ENCODE results near the gene MORC1.

MORC1 gene

GRCh38 chr3:109023167-109023566 lies 94.8 kb downstream of the MORC1 start:
- Histone ChIP-seq H3K36me3 (ENCODE audit: insufficient read depth, low read depth, low read length) (no peaks in the 10 kb centered on the region), H3K9me3 (ENCODE audit: insufficient read depth, low read depth, low read length) (no peaks in the 10 kb centered on the region), H3K27me3 (ENCODE audit: insufficient read depth, low read length) (no peaks in the 10 kb centered on the region), H3K27ac (ENCODE audit: low read length) (no peak overlapping the region), H3K4me3 (ENCODE audit: low read length) (no peak overlapping the region), H3K4me1 (ENCODE audit: insufficient read depth, low read length) (no peaks in the 10 kb centered on the region), H3K9ac (ENCODE audit: low read depth, low read length) (no peak overlapping the region)

GRCh38 chr3:109021556-109021955 lies 96.4 kb downstream of the MORC1 start:
- Histone ChIP-seq H3K27me3 (ENCODE audit: insufficient read depth, low read length) (no peaks in the 10 kb centered on the region), H3K9ac (ENCODE audit: low read depth, low read length) (no peak overlapping the region), H3K27ac (ENCODE audit: low read length) (no peak overlapping the region), H3K4me3 (ENCODE audit: low read length) (no peak overlapping the region), H3K36me3 (ENCODE audit: insufficient read depth, low read depth, low read length) (no peaks in the 10 kb centered on the region), H3K9me3 (ENCODE audit: insufficient read depth, low read depth, low read length) (no peaks in the 10 kb centered on the region), H3K4me1 (ENCODE audit: insufficient read depth, low read length) (no peaks in the 10 kb centered on the region)

GRCh38 chr3:109018828-109019227 lies 99.1 kb downstream of the MORC1 start:
- no peaks in the 10 kb centered on the region for H3K36me3 ChIP-seq (ENCODE audit: insufficient read depth, low read depth, low read length)
- H3K4me1 ChIP-seq (ENCODE audit: insufficient read depth, low read length) = no peaks in the 10 kb centered on the region
- H3K27me3 ChIP-seq (ENCODE audit: insufficient read depth, low read length) = no peaks in the 10 kb centered on the region
- no peaks in the 10 kb centered on the region for H3K9me3 ChIP-seq (ENCODE audit: insufficient read depth, low read depth, low read length)
- no peak overlapping the region for H3K9ac ChIP-seq (ENCODE audit: low read depth, low read length)
- no peak overlapping the region for H3K4me3 ChIP-seq (ENCODE audit: low read length)
- H3K27ac ChIP-seq (ENCODE audit: low read length) = no peak overlapping the region

- no peaks in the 10 kb centered on the region for H3K9me3 ChIP-seq (ENCODE audit: insufficient read depth, low read depth, low read length)
- H3K36me3 ChIP-seq (ENCODE audit: insufficient read depth, low read depth, low read length) = no peaks in the 10 kb centered on the region
- no peaks in the 10 kb centered on the region for H3K27me3 ChIP-seq (ENCODE audit: insufficient read depth, low read length)
- no peak overlapping the region for H3K4me3 ChIP-seq (ENCODE audit: low read length)
- H3K9ac ChIP-seq (ENCODE audit: low read depth, low read length) = no peak overlapping the region
- H3K27ac ChIP-seq (ENCODE audit: low read length) = no peak overlapping the region
- no peaks in the 10 kb centered on the region for H3K4me1 ChIP-seq (ENCODE audit: insufficient read depth, low read length)
Observed at GRCh38 chr3:109005443-109005842, 112.5 kb downstream of the MORC1 start.

GRCh38 chr3:108998436-108998835 lies 119.5 kb downstream of the MORC1 start:
- Histone ChIP-seq H3K27ac (ENCODE audit: low read length) (no peak overlapping the region), H3K36me3 (ENCODE audit: insufficient read depth, low read depth, low read length) (no peaks in the 10 kb centered on the region), H3K4me1 (ENCODE audit: insufficient read depth, low read length) (no peaks in the 10 kb centered on the region), H3K27me3 (ENCODE audit: insufficient read depth, low read length) (no peaks in the 10 kb centered on the region), H3K9me3 (ENCODE audit: insufficient read depth, low read depth, low read length) (no peaks in the 10 kb centered on the region), H3K9ac (ENCODE audit: low read depth, low read length) (no peak overlapping the region), H3K4me3 (ENCODE audit: low read length) (no peak overlapping the region)

- H3K27me3 ChIP-seq (ENCODE audit: insufficient read depth, low read length) = no peaks in the 10 kb centered on the region
- no peaks in the 10 kb centered on the region for H3K4me1 ChIP-seq (ENCODE audit: insufficient read depth, low read length)
- H3K27ac ChIP-seq (ENCODE audit: low read length) = no peak overlapping the region
- no peaks in the 10 kb centered on the region for H3K9me3 ChIP-seq (ENCODE audit: insufficient read depth, low read depth, low read length)
- no peak overlapping the region for H3K4me3 ChIP-seq (ENCODE audit: low read length)
- H3K9ac ChIP-seq (ENCODE audit: low read depth, low read length) = no peak overlapping the region
- no peaks in the 10 kb centered on the region for H3K36me3 ChIP-seq (ENCODE audit: insufficient read depth, low read depth, low read length)
Observed at GRCh38 chr3:108985844-108986243, 132.1 kb downstream of the MORC1 start.

GRCh38 chr3:108983051-108983450 lies 134.9 kb downstream of the MORC1 start:
- Histone ChIP-seq H3K9ac (ENCODE audit: low read depth, low read length) (no peak overlapping the region), H3K4me1 (ENCODE audit: insufficient read depth, low read length) (no peaks in the 10 kb centered on the region), H3K36me3 (ENCODE audit: insufficient read depth, low read depth, low read length) (no peaks in the 10 kb centered on the region), H3K4me3 (ENCODE audit: low read length) (no peak overlapping the region), H3K27ac (ENCODE audit: low read length) (no peak overlapping the region), H3K9me3 (ENCODE audit: insufficient read depth, low read depth, low read length) (no peaks in the 10 kb centered on the region), H3K27me3 (ENCODE audit: insufficient read depth, low read length) (no peaks in the 10 kb centered on the region)

- Histone ChIP-seq H3K4me3 (ENCODE audit: low read length) (no peak overlapping the region), H3K27me3 (ENCODE audit: insufficient read depth, low read length) (no peaks in the 10 kb centered on the region), H3K36me3 (ENCODE audit: insufficient read depth, low read depth, low read length) (no peaks in the 10 kb centered on the region), H3K4me1 (ENCODE audit: insufficient read depth, low read length) (no peaks in the 10 kb centered on the region), H3K9me3 (ENCODE audit: insufficient read depth, low read depth, low read length) (no peaks in the 10 kb centered on the region), H3K27ac (ENCODE audit: low read length) (no peak overlapping the region), H3K9ac (ENCODE audit: low read depth, low read length) (no peak overlapping the region)
Observed at GRCh38 chr3:108976058-108976457, 141.9 kb downstream of the MORC1 start.

GRCh38 chr3:108973019-108973418 lies 144.9 kb downstream of the MORC1 start:
- Histone ChIP-seq H3K27me3 (ENCODE audit: insufficient read depth, low read length) (no peaks in the 10 kb centered on the region), H3K9ac (ENCODE audit: low read depth, low read length) (no peak overlapping the region), H3K4me1 (ENCODE audit: insufficient read depth, low read length) (no peaks in the 10 kb centered on the region), H3K27ac (ENCODE audit: low read length) (no peak overlapping the region), H3K9me3 (ENCODE audit: insufficient read depth, low read depth, low read length) (no peaks in the 10 kb centered on the region), H3K4me3 (ENCODE audit: low read length) (no peak overlapping the region), H3K36me3 (ENCODE audit: insufficient read depth, low read depth, low read length) (no peaks in the 10 kb centered on the region)

GRCh38 chr3:108972482-108972881 lies 145.5 kb downstream of the MORC1 start:
- Histone ChIP-seq H3K36me3 (ENCODE audit: insufficient read depth, low read depth, low read length) (no peaks in the 10 kb centered on the region), H3K27ac (ENCODE audit: low read length) (no peak overlapping the region), H3K27me3 (ENCODE audit: insufficient read depth, low read length) (no peaks in the 10 kb centered on the region), H3K9me3 (ENCODE audit: insufficient read depth, low read depth, low read length) (no peaks in the 10 kb centered on the region), H3K4me3 (ENCODE audit: low read length) (no peak overlapping the region), H3K9ac (ENCODE audit: low read depth, low read length) (no peak overlapping the region), H3K4me1 (ENCODE audit: insufficient read depth, low read length) (no peaks in the 10 kb centered on the region)

GRCh38 chr3:108970561-108970960 lies 147.4 kb downstream of the MORC1 start:
- H3K4me3 ChIP-seq (ENCODE audit: low read length) = no peak overlapping the region
- no peaks in the 10 kb centered on the region for H3K27me3 ChIP-seq (ENCODE audit: insufficient read depth, low read length)
- no peak overlapping the region for H3K27ac ChIP-seq (ENCODE audit: low read length)
- no peaks in the 10 kb centered on the region for H3K4me1 ChIP-seq (ENCODE audit: insufficient read depth, low read length)
- H3K36me3 ChIP-seq (ENCODE audit: insufficient read depth, low read depth, low read length) = no peaks in the 10 kb centered on the region
- no peak overlapping the region for H3K9ac ChIP-seq (ENCODE audit: low read depth, low read length)
- no peaks in the 10 kb centered on the region for H3K9me3 ChIP-seq (ENCODE audit: insufficient read depth, low read depth, low read length)

- Histone ChIP-seq H3K9me3 (ENCODE audit: insufficient read depth, low read depth, low read length) (no peaks in the 10 kb centered on the region), H3K36me3 (ENCODE audit: insufficient read depth, low read depth, low read length) (no peaks in the 10 kb centered on the region), H3K9ac (ENCODE audit: low read depth, low read length) (no peak overlapping the region), H3K27me3 (ENCODE audit: insufficient read depth, low read length) (no peaks in the 10 kb centered on the region), H3K4me3 (ENCODE audit: low read length) (no peak overlapping the region), H3K27ac (ENCODE audit: low read length) (no peak overlapping the region), H3K4me1 (ENCODE audit: insufficient read depth, low read length) (no peaks in the 10 kb centered on the region)
Observed at GRCh38 chr3:108966773-108967172, 151.2 kb downstream of the MORC1 start.

- Histone ChIP-seq H3K27me3 (ENCODE audit: insufficient read depth, low read length) (no peaks in the 10 kb centered on the region), H3K4me1 (ENCODE audit: insufficient read depth, low read length) (peaks cover 7% of the 10 kb centered on the region), H3K36me3 (ENCODE audit: insufficient read depth, low read depth, low read length) (no peaks in the 10 kb centered on the region), H3K27ac (ENCODE audit: low read length) (no peak overlapping the region), H3K9me3 (ENCODE audit: insufficient read depth, low read depth, low read length) (no peaks in the 10 kb centered on the region), H3K4me3 (ENCODE audit: low read length) (no peak overlapping the region), H3K9ac (ENCODE audit: low read depth, low read length) (no peak overlapping the region)
Observed at GRCh38 chr3:108959017-108959416, 158.9 kb downstream of the MORC1 start.
